ENCODE results near the gene RPL27. TPM values are rescaled to one million over a fixed set of nuclear protein-coding genes. Genes with fewer than 3 reads are reported as not detected.

Gene RPL27
- total RNA-seq, 3 donors from 2014 or later: 459 to 804 (median 648) TPM

DNA sequence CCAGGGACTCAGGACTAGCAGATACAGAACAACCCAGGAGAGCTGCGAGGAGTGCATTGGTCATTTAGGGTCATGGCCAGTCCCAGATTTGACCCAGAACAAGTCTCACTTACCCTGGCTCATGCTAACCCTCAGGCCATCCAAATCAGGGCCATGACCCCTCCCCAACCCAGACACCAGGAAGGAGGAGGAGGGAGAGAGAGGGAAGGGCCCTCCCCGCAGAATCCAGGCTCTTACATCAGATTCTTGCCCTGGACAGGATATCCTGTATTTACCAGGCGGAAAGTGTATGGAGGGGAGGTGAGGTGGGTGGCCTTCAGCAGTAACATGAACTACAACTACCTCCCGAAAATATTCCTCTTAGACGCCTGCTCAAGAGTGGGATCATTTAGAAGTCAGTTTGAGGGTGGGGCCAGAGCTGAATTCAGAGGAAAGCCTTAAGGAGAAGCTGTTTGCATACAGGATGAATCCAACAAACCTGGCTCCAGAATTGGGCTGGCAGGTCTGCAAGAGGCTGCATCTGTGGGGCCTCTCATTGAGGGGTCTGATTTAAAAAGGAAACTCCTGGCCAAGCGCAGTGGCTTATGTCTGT is 21.9 kb downstream of the RPL27 start:
- no peak for TF ChIP-seq CTCF (IDR thresholded peaks at IDR 0.05)
- Histone ChIP-seq H3K4me1 (ENCODE audit: low read depth) (peaks cover 24% of the 10 kb centered on the region), H3K4me3 (no peak overlapping the region), H3K36me3 (ENCODE audit: low read depth) (no peaks in the 10 kb centered on the region), H3K9me3 (no peaks in the 10 kb centered on the region)
- intact Hi-C loops (cut with DNase I, micrococcal nuclease): no loop called here
- ATAC-seq (no peak), DNase-seq (no peak)

DNA sequence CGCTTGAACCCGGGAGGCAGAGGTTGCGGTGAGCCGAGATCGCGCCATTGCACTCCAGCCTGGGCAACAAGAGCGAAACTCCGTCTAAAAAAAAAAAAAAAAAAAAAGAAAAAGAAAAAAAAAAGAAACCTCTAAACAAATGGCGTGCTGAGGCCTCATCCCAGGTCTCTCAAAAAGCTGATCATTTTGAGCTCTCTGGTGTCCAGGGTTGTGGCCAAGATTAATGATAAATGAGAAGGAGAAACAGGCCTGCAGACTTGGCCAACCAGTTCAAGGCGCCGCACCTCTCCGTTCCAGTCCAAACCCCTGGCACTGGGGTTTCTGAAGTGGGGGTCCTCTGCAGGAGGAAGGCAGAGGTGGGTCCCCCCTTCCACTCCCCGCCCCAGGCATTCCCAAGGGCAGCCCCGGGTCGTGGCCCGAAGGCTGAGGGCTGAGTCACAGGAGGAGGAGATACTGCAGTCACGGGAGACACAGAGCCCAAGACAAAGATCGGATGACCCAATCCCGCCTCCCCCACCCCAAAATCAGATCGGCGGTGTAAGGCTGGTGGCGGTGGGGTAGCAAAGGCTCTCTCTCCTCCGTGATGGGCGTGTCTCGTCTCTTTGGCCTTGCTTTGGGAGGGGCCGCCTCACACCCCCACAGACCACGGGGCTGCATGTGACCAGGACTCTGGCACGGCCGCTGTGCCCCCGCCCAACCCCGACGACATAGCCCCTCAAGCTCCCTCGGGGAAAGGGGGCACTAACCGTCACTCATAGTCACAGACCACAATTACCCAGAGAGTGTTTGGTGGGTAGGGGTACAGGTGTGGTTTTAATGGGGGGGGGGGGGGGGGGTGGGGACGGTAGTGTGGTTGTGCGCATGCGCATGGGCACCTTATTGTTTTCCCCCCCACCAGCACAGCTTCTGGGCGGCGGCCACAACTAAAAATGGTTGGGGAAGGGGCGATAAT is 22.8 kb downstream of the RPL27 start:
- H3K36me3 ChIP-seq (ENCODE audit: low read depth): no peaks in the 10 kb centered on the region
- intact Hi-C loops (cut with DNase I, micrococcal nuclease): no loop called here
- ATAC-seq (peak; percentile 18), DNase-seq (peak; percentile 64 to 78 (median 73))
- no peaks in the 10 kb centered on the region for H3K9me3 ChIP-seq
- TF ChIP-seq CTCF (IDR thresholded peaks at IDR 0.05): no peak
- H3K4me3 ChIP-seq: peak overlapping the region; percentile 75
- peaks cover 24% of the 10 kb centered on the region for H3K4me1 ChIP-seq (ENCODE audit: low read depth)

- no peak for TF ChIP-seq CTCF (IDR thresholded peaks at IDR 0.05)
- Histone ChIP-seq H3K4me1 (ENCODE audit: low read depth) (peaks cover 24% of the 10 kb centered on the region), H3K36me3 (ENCODE audit: low read depth) (no peaks in the 10 kb centered on the region), H3K9me3 (no peaks in the 10 kb centered on the region), H3K4me3 (peak within 1 kb of the TSS; percentile 75)
- DNase-seq: peak; percentile 86 to 89 (median 88)
- intact Hi-C loops (cut with DNase I, micrococcal nuclease): no loop called here
- ATAC-seq: peak; percentile 86
These were observed 23.7 kb downstream of the RPL27 start, which contains the start of gene VAT1 for GRCh38 chr17:43021741-43022512. VAT1 (minus strand) TSS chr17:43022385; CDS start chr17:43022322, 63 bp downstream.

- ATAC-seq (peak; percentile 69), DNase-seq (peak; percentile 81 to 84 (median 83))
- Histone ChIP-seq H3K4me3 (no peak within 1 kb of the TSS), H3K9me3 (no peaks in the 10 kb centered on the region), H3K36me3 (ENCODE audit: low read depth) (no peaks in the 10 kb centered on the region), H3K4me1 (ENCODE audit: low read depth) (peaks cover 18% of the 10 kb centered on the region)
- TF ChIP-seq CTCF (IDR thresholded peaks at IDR 0.05): peak; percentile 32
- intact Hi-C loops (cut with DNase I, micrococcal nuclease): no loop called here
These were observed 26.4 kb downstream of the RPL27 start, which contains the start of gene RND2 for GRCh38 chr17:43024407-43025289. RND2 (plus strand) TSS chr17:43025231; CDS start chr17:43025348, 117 bp downstream.

Measured in mucosa of descending colon (tissue), 3 donors.